GM23338 (cell line): ENCODE data around the gene ADAM15.

Experiments
- CTCF ChIP-seq, 2 experiments: fragments of 200-600 bp in 1 of 2; sonication (generic) in 1 of 2; conservative IDR thresholded peaks; 2 replicates each; pipeline versions ENCODE4 v1.5.1 to v1.6.1; 2016 to 2017; ENCODE audit warnings: antibody characterized with exemption in 2 of 2, low read depth in 2 of 2, mild to moderate bottlenecking in 2 of 2, moderate library complexity in 1 of 2
- JUNB ChIP-seq: IDR thresholded peaks from one replicate; pipeline ENCODE4 v1.6.1; 2016; ENCODE audit warnings: antibody characterized with exemption; ENCODE audit not compliant: unreplicated experiment
- POLR2AphosphoS5 ChIP-seq: IDR thresholded peaks from 2 replicates; pipeline ENCODE4 v1.6.1; 2016; ENCODE audit warnings: antibody characterized with exemption, low read depth
- REST ChIP-seq: IDR thresholded peaks from one replicate; pipeline ENCODE4 v1.6.1; 2018; ENCODE audit warnings: antibody characterized with exemption; ENCODE audit not compliant: unreplicated experiment

DNA sequence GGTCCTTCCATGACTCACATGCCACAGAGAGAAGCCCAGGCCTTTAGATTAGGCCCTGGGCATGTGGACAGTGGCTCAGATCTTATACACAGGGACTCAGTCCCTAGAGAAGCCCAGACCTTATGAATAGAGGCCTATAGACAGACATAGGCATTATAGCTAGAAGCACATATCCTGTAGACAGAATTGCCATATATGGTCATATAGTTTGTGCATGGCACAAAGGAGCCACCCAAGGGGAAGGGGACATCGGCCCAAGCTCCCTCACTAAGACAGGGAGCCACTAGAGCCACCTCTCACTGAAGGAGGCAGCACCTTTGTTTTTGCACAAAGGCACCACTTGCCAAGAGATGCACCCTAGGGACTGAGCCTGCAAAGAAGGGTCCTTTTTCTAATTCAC lies 25.3 kb downstream of the ADAM15 start:
- TF ChIP-seq CTCF (conservative IDR thresholded peaks at IDR 0.05; ENCODE audit: low read depth in 2 of 2) (no peak), REST (no peak), JUNB (no peak), POLR2AphosphoS5 (no peak)
